GM12878 (cell line): ENCODE results near the gene STAC2. TPM values are rescaled to one million over a fixed set of nuclear protein-coding genes. Genes with fewer than 3 reads are reported as not detected.
"Not testable (repeated sequence)": the region's sequence is repeated elsewhere in the genome, so short reads cannot be mapped to it uniquely, and the experiment has no call there.

Experiments used
- ATAC-seq: fragments of 200-7000 bp; cut with Tn5 transposase; 3 replicates; pipeline ENCODE4 v1.9.1; 2020; ENCODE audit warnings: mild to moderate bottlenecking, moderate library complexity
- BruUV-seq: library from RNA; stranded (reverse); fragments of 400-500 nt; replicated peaks from 2 replicates; lab custom pipeline; 2021; lab: Mats Ljungman, UMichigan
- CTCF ChIA-PET: fragments of 300-600 bp; sonication (Branson Sonifier 250); formaldehyde crosslinking; extraction: SDS; loops from one replicate; lab custom pipeline; 2021; ENCODE audit warnings: inconsistent platforms; lab: Yijun Ruan, JAX
- POLR2A ChIA-PET: fragments of 350-600 bp; formaldehyde crosslinking; extraction: SDS; loops from one replicate; lab custom pipeline; 2021; ENCODE audit warnings: inconsistent platforms; lab: Charles Lee
- RAD21 ChIA-PET: fragments of 300-600 bp; sonication (Branson Sonifier 250); formaldehyde crosslinking; loops from one replicate; lab custom pipeline; 2023; ENCODE audit warnings: antibody characterized with exemption; ENCODE audit not compliant: unreplicated experiment; lab: Charles Lee
- SMC1A ChIA-PET: fragments of 300-600 bp; sonication (Branson Sonifier 250); formaldehyde crosslinking; loops from one replicate; lab custom pipeline; 2023; ENCODE audit not compliant: unreplicated experiment, uncharacterized antibody; lab: Charles Lee
- DNase-seq: peaks from one replicate; pipeline ENCODE4 v3.0.0-alpha.2; 2011; ENCODE audit warnings: low read depth, low spot score
- FAIRE-seq: peaks from 3 replicates; lab custom pipeline; 2011; peaks lifted over from hg19 to GRCh38; lab: Jason Lieb, UNC
- H2AFZ ChIP-seq: 2 replicates; pipeline ENCODE4 v1.6.0; 2011; ENCODE audit warnings: low read depth, low read length, control low read depth; ENCODE audit not compliant: control insufficient read depth
- H3K27ac ChIP-seq: 2 replicates; pipeline ENCODE4 v1.5.1; 2011; ENCODE audit warnings: control low read depth; ENCODE audit not compliant: control insufficient read depth, insufficient read depth
- H3K27me3 ChIP-seq, 2 experiments: replicated peaks in 1 of 2; 2 replicates each; pipeline versions ENCODE4 v1.6.0 to v1.6.1; 2011; ENCODE audit warnings: low read length in 1 of 2; ENCODE audit not compliant: control insufficient read depth in 2 of 2, insufficient read depth in 2 of 2
- H3K36me3 ChIP-seq, 2 experiments: 2 replicates each; pipeline ENCODE4 v1.5.1; 2011; ENCODE audit warnings: low read length in 1 of 2; ENCODE audit not compliant: control insufficient read depth in 2 of 2, insufficient read depth in 2 of 2
- H3K4me1 ChIP-seq: 2 replicates; pipeline ENCODE4 v1.6.1; 2011; ENCODE audit warnings: mild to moderate bottlenecking, low read length, moderate library complexity, mixed read lengths; ENCODE audit not compliant: control insufficient read depth, insufficient read depth
- H3K4me2 ChIP-seq: 2 replicates; pipeline ENCODE4 v1.6.0; 2011; ENCODE audit warnings: control low read depth; ENCODE audit not compliant: control insufficient read depth, insufficient read depth
- H3K4me3 ChIP-seq: fragments of 200-600 bp; sonication (generic); 2 replicates; pipeline ENCODE4 v1.5.1; 2016
- H3K79me2 ChIP-seq: 2 replicates; pipeline ENCODE4 v1.6.0; 2011; ENCODE audit warnings: low read length; ENCODE audit not compliant: control insufficient read depth, insufficient read depth
- H3K9ac ChIP-seq: 2 replicates; pipeline ENCODE4 v1.8.0; 2011; ENCODE audit warnings: low read length, control low read depth, mixed read lengths; ENCODE audit not compliant: control insufficient read depth, insufficient read depth
- H3K9me3 ChIP-seq: replicated peaks from 3 replicates; pipeline ENCODE4 v1.5.1; 2011; ENCODE audit warnings: mild to moderate bottlenecking, low read length; ENCODE audit not compliant: control insufficient read depth, insufficient read depth
- H4K20me1 ChIP-seq: 2 replicates; pipeline ENCODE4 v1.6.0; 2011; ENCODE audit not compliant: control insufficient read depth, insufficient read depth
- EZH2 ChIP-seq: IDR thresholded peaks from 2 replicates; pipeline ENCODE4 v1.6.1; 2012; ENCODE audit warnings: low read depth, mild to moderate bottlenecking, control low read depth, inconsistent platforms, low read length, borderline replicate concordance; ENCODE audit not compliant: control insufficient read depth
- LARP7 ChIP-seq: fragments of 450-650 bp; IDR thresholded peaks from 2 replicates; pipeline ENCODE4 v1.6.1; 2017; ENCODE audit warnings: mild to moderate bottlenecking
- MXI1 ChIP-seq: fragments of 150-350 bp; IDR thresholded peaks from 2 replicates; pipeline ENCODE4 v1.6.1; 2011; ENCODE audit warnings: low read depth, mild to moderate bottlenecking, inconsistent platforms, low read length, improper control_type of control experiment
- NBN ChIP-seq: fragments of 450-650 bp; IDR thresholded peaks from 2 replicates; pipeline ENCODE4 v1.6.1; 2016
- NFXL1 ChIP-seq: fragments of 450-650 bp; IDR thresholded peaks from 2 replicates; pipeline ENCODE4 v1.6.1; 2017; ENCODE audit warnings: antibody characterized with exemption, mild to moderate bottlenecking, borderline replicate concordance
- SUZ12 ChIP-seq: fragments of 200-600 bp; sonication (generic); IDR thresholded peaks from one replicate; pipeline ENCODE4 v1.6.1; 2018; ENCODE audit warnings: antibody characterized with exemption, mild to moderate bottlenecking; ENCODE audit not compliant: unreplicated experiment
- ZNF592 ChIP-seq: fragments of 450-650 bp; IDR thresholded peaks from 2 replicates; pipeline ENCODE4 v1.6.1; 2017; ENCODE audit warnings: mild to moderate bottlenecking, moderate library complexity
- WGBS: methylation state at CpG from one replicate; pipeline ENCODE4 v1.1.6; 2016; ENCODE audit warnings: low lambda C conversion rate; ENCODE audit not compliant: insufficient replicate concordance, insufficient coverage; ENCODE audit errors: missing lambda C conversion rate; 5-methylcytosine and 5-hydroxymethylcytosine counted together
- in situ Hi-C: fragments of 300-500 bp; cut with MboI; formaldehyde crosslinking; loops from 9 replicates; pipeline ENCODE4 v1.14.3; 2018; ENCODE audit warnings: mixed read lengths
- intact Hi-C: fragments of 100-400 bp; cut with micrococcal nuclease; formaldehyde crosslinking; loops from one replicate; pipeline ENCODE4 v1.14.2; 2022; ENCODE audit not compliant: unreplicated experiment
- polyA plus RNA-seq, 11 experiments: library from polyadenylated mRNA; depleted of rRNA in 4 of 11; unstranded in 6 of 11; stranded (reverse) in 5 of 11; fragments of >200 nt; fragmentation: Nextera tagmentation in 4 of 11; fragmentation: Illumina TruSeq in 1 of 11; extraction: Ambion mirVana in 4 of 11; extraction: Trizol in 1 of 11; gene quantifications; 1 replicate in 1 of 11; 2 replicates in 10 of 11; pipeline versions ENCODE4 v1.2.1 to v1.2.3, GENCODE V29; 2011 to 2016; ENCODE audit warnings: inconsistent platforms in 2 of 11, missing spikeins in 2 of 11, low read depth in 1 of 11
- total RNA-seq, 4 experiments: library from RNA; depleted of rRNA in 3 of 4; stranded (reverse); fragments of >200 nt in 3 of 4; fragmentation: Illumina TruSeq in 1 of 4; extraction: Trizol in 1 of 4; gene quantifications; 2 replicates each; pipeline versions ENCODE4 v1.2.1 to v1.2.3, GENCODE V29; 2013 to 2021
- TF ChIP-seq, protein P1 (sequence below): fragments of 450-650 bp; IDR thresholded peaks from 2 replicates; pipeline ENCODE4 v1.6.1; 2017; ENCODE audit warnings: low read depth, mild to moderate bottlenecking, moderate library complexity

The STAC2 gene
- total and polyA plus RNA-seq, 10 of the 15 experiments (the other 5 are each of a cell fraction or from before 2014, with no cell fraction given), result 0.04 TPM; not detected in 9

- TF ChIP-seq, protein P1, sequence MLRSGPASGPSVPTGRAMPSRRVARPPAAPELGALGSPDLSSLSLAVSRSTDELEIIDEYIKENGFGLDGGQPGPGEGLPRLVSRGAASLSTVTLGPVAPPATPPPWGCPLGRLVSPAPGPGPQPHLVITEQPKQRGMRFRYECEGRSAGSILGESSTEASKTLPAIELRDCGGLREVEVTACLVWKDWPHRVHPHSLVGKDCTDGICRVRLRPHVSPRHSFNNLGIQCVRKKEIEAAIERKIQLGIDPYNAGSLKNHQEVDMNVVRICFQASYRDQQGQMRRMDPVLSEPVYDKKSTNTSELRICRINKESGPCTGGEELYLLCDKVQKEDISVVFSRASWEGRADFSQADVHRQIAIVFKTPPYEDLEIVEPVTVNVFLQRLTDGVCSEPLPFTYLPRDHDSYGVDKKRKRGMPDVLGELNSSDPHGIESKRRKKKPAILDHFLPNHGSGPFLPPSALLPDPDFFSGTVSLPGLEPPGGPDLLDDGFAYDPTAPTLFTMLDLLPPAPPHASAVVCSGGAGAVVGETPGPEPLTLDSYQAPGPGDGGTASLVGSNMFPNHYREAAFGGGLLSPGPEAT, result no peak
Measured at GRCh38 chr17:39251997-39252396, 26.3 kb upstream of the STAC2 start (continued).

DNA sequence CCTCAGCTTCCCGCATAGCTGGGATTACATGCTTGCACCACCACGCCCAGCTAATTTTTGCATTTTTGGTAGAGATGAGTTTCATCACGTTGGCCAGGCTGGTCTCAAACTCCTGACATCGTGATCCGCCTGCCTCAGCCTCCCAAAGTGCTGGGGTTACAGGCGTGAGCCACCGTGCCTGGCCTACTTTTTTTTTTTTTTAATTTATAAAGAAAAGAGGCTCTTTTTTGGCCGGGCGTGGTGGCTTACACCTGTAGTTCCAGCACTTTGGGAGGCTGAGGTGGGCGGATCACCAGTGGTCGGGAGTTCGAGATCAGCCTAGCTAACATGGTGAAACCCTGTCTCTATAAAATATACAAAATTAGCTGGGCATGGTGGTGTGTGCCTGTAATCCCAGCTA is 24.3 kb upstream of the STAC2 start:
- H3K4me1 ChIP-seq, intact Hi-C loops, RAD21 ChIA-PET, H3K79me2 ChIP-seq, ATAC-seq, H2AFZ ChIP-seq, BruUV-seq, H3K9ac ChIP-seq, SMC1A ChIA-PET, H3K9me3 ChIP-seq, H3K27ac ChIP-seq, H3K36me3 ChIP-seq, H3K27me3 ChIP-seq, DNase-seq, H3K4me2 ChIP-seq, H4K20me1 ChIP-seq, in situ Hi-C loops, POLR2A ChIA-PET, H3K4me3 ChIP-seq, FAIRE-seq: not testable (repeated sequence)
- CTCF ChIA-PET, result interaction anchor here (1.1 to 21.3 kb wide), 3 partner anchors 16 to 97 kb away, joined by 3 to 658 read pairs (median 121); no protein-coding TSS in a partner anchor
- 82% methylated on average over 12 of the region's 12 CpGs for WGBS

- ATAC-seq (no peak), FAIRE-seq (no peak), DNase-seq (no peak)
- Histone ChIP-seq H3K36me3 (no peaks in the 10 kb centered on the region), H3K4me1 (peaks cover 9% of the 10 kb centered on the region), H3K4me2 (no peak overlapping the region), H4K20me1 (no peaks in the 10 kb centered on the region), H3K9ac (no peak overlapping the region), H2AFZ (no peak overlapping the region), H3K9me3 (no peaks in the 10 kb centered on the region), H3K27me3 (no peaks in the 10 kb centered on the region; a peak in 2 of 4 replicates), H3K79me2 (no peaks in the 10 kb centered on the region), H3K27ac (no peak overlapping the region), H3K4me3 (no peak overlapping the region)
- POLR2A ChIA-PET, result interaction anchor here (2.7 kb wide), 1 partner anchor 40 kb away, joined by 10 read pairs; no protein-coding TSS in a partner anchor
- TF ChIP-seq ZNF592 (no peak), EZH2 (no peak), SUZ12 (no peak), NBN (no peak), NFXL1 (no peak), LARP7 (no peak), MXI1 (no peak)
- 45% methylated on average over 3 of the region's 3 CpGs for WGBS
- BruUV-seq, result no TSS peak
- RAD21 ChIA-PET, result interaction anchor here (1.3 to 4.0 kb wide), 2 partner anchors 39 to 263 kb away, joined by 8 to 59 read pairs; no protein-coding TSS in a partner anchor
- in situ Hi-C loops, result no loop called here
- intact Hi-C loops, result no loop called here
- SMC1A ChIA-PET, result interaction anchor here (3.1 to 3.5 kb wide), 2 partner anchors 15 to 39 kb away, joined by 18 to 76 read pairs; no protein-coding TSS in a partner anchor
- CTCF ChIA-PET, result interaction anchor here (0.5 to 21.3 kb wide), 7 partner anchors 12 to 264 kb away, joined by 3 to 658 read pairs (median 31); partner anchors contain the start of gene PLXDC1
Measured at GRCh38 chr17:39246274-39246673, 20.5 kb upstream of the STAC2 start.
